HL-60 (cell line): ENCODE results near the gene PMEPA1.

ENCODE experiments used
- GABPA ChIP-seq: IDR thresholded peaks from 2 replicates; pipeline ENCODE4 v1.6.1; 2012; ENCODE audit warnings: low read depth
- POLR2AphosphoS5 ChIP-seq: IDR thresholded peaks from 2 replicates; pipeline ENCODE4 v1.6.1; 2012; ENCODE audit warnings: low read depth
- TF ChIP-seq, protein P1 (sequence below): IDR thresholded peaks from one replicate; pipeline ENCODE4 v1.5.1; 2011; ENCODE audit warnings: low read length, control low read depth, inconsistent platforms; ENCODE audit not compliant: insufficient read depth

DNA sequence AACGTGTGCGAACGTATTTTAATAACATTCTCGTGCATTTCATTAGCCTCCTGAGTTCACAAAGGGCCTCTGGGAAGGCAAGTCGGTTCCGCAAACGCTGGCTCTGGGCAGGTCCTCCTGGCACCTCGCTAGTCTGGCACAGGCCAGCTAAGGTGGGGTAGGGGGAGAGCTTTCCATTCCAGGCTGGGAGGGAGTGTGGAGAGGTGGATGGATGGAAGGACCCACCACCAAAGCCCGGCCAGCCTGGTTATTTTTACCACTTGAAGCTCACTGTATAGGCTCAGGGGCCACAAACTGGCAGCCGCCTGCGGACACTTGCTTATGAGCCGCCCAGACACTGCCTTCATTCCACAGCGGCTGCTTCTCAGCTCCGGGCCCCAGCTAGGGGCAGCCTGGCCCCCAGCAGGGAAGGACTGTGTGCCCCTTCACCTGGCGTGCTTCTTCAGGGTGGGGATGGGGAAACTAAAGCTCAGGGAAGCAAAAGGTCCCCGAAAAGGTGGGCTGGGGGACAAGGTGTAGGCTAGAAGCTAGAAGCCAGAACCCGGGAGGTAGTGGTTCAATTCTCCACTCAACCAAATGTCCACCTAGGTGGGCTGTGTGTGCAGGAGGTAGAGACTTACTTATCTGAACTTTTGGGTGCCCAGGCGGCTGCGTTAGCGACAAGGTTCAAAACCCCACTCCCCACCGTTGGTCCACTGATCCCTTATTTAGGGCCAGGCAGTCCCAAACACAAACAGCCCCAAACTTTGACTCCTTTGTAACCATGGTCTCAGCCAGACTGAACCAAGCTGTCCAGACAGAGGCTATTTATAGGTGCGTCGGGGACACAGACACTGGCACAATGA is 1.7 kb downstream of the PMEPA1 start:
- TF ChIP-seq, protein P1, sequence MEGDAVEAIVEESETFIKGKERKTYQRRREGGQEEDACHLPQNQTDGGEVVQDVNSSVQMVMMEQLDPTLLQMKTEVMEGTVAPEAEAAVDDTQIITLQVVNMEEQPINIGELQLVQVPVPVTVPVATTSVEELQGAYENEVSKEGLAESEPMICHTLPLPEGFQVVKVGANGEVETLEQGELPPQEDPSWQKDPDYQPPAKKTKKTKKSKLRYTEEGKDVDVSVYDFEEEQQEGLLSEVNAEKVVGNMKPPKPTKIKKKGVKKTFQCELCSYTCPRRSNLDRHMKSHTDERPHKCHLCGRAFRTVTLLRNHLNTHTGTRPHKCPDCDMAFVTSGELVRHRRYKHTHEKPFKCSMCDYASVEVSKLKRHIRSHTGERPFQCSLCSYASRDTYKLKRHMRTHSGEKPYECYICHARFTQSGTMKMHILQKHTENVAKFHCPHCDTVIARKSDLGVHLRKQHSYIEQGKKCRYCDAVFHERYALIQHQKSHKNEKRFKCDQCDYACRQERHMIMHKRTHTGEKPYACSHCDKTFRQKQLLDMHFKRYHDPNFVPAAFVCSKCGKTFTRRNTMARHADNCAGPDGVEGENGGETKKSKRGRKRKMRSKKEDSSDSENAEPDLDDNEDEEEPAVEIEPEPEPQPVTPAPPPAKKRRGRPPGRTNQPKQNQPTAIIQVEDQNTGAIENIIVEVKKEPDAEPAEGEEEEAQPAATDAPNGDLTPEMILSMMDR = no peak
- TF ChIP-seq POLR2AphosphoS5 = no peak
- no peak for TF ChIP-seq GABPA
